MM.1S (cell line): Measurements from ENCODE around the gene CEP350.

Experiments
- DNase-seq: peaks from one replicate; pipeline ENCODE4 v3.0.0-alpha.2; 2015
- H2AFZ ChIP-seq: fragments of 300-600 bp; sonication (generic); 2 replicates; pipeline ENCODE4 v1.6.0; 2016; ENCODE audit warnings: antibody characterized with exemption, low read length
- H3F3A ChIP-seq: fragments of 300-600 bp; sonication (generic); 2 replicates; pipeline ENCODE4 v1.6.1; 2016; ENCODE audit warnings: mild to moderate bottlenecking, antibody characterized with exemption, low read length, moderate library complexity, mixed read lengths; ENCODE audit not compliant: insufficient read depth
- H3K27ac ChIP-seq: fragments of 300-600 bp; sonication (generic); 2 replicates; pipeline ENCODE4 v1.5.1; 2016; ENCODE audit warnings: mild to moderate bottlenecking, low read length
- H3K27me3 ChIP-seq: fragments of 300-600 bp; sonication (generic); replicated peaks from 2 replicates; pipeline ENCODE4 v1.6.0; 2016; ENCODE audit warnings: low read length; ENCODE audit not compliant: insufficient read depth
- H3K36me3 ChIP-seq: fragments of 300-600 bp; sonication (generic); replicated peaks from 2 replicates; pipeline ENCODE4 v1.6.1; 2016; ENCODE audit warnings: mild to moderate bottlenecking, low read length, mixed read lengths; ENCODE audit not compliant: insufficient read depth
- H3K4me1 ChIP-seq: fragments of 300-600 bp; sonication (generic); 2 replicates; pipeline ENCODE4 v1.6.1; 2016; ENCODE audit warnings: low read length, mixed read lengths
- H3K4me2 ChIP-seq: fragments of 300-600 bp; sonication (generic); 2 replicates; pipeline ENCODE4 v1.6.0; 2016; ENCODE audit warnings: low read depth, low read length
- H3K4me3 ChIP-seq: fragments of 300-600 bp; sonication (generic); 2 replicates; pipeline ENCODE4 v1.5.1; 2016; ENCODE audit warnings: low read length, mixed read lengths
- H3K79me2 ChIP-seq: fragments of 300-600 bp; sonication (generic); 2 replicates; pipeline ENCODE4 v1.6.1; 2016; ENCODE audit warnings: mixed run types, low read length, mixed read lengths
- H3K9ac ChIP-seq: fragments of 300-600 bp; sonication (generic); 2 replicates; pipeline ENCODE4 v1.6.1; 2016; ENCODE audit warnings: low read length, mixed read lengths
- H3K9me2 ChIP-seq: fragments of 300-600 bp; sonication (generic); replicated peaks from 2 replicates; pipeline ENCODE4 v1.6.1; 2016; ENCODE audit warnings: mild to moderate bottlenecking, low read length, mixed read lengths; ENCODE audit not compliant: insufficient read depth
- H3K9me3 ChIP-seq: fragments of 300-600 bp; sonication (generic); replicated peaks from 2 replicates; pipeline ENCODE4 v1.6.1; 2016; ENCODE audit warnings: mild to moderate bottlenecking, low read length, mixed read lengths; ENCODE audit not compliant: insufficient read depth
- H4K20me1 ChIP-seq: fragments of 300-600 bp; sonication (generic); 2 replicates; pipeline ENCODE4 v1.6.1; 2016; ENCODE audit warnings: mild to moderate bottlenecking, low read length, moderate library complexity, mixed read lengths; ENCODE audit not compliant: insufficient read depth
- EZH2 ChIP-seq: fragments of 300-600 bp; sonication (generic); optimal IDR thresholded peaks from 2 replicates; pipeline ENCODE3; 2017; ENCODE audit warnings: low read depth, mild to moderate bottlenecking, antibody characterized with exemption, low read length, mixed read lengths
- EZH2phosphoT487 ChIP-seq: fragments of 300-600 bp; sonication (generic); IDR thresholded peaks from 2 replicates; pipeline ENCODE4 v1.6.1; 2018; ENCODE audit warnings: antibody characterized with exemption, low read length
- TF ChIP-seq, protein P1 (sequence below): fragments of 300-600 bp; sonication (generic); IDR thresholded peaks from 2 replicates; pipeline ENCODE4 v1.5.1; 2016; ENCODE audit warnings: antibody characterized with exemption, low read length, mixed read lengths

CEP350 gene

GRCh38 chr1:179933219-179933618 is 21.4 kb upstream of the CEP350 start:
- Histone ChIP-seq H3K27me3 (no peaks in the 10 kb centered on the region), H3K27ac (no peak overlapping the region), H3K36me3 (no peaks in the 10 kb centered on the region), H4K20me1 (no peaks in the 10 kb centered on the region), H3K9me3 (no peaks in the 10 kb centered on the region), H3K79me2 (no peaks in the 10 kb centered on the region), H3K9ac (no peak overlapping the region), H3K4me1 (no peaks in the 10 kb centered on the region), H2AFZ (no peak overlapping the region), H3F3A (no peaks in the 10 kb centered on the region), H3K4me3 (no peak overlapping the region), H3K4me2 (no peak overlapping the region), H3K9me2 (no peaks in the 10 kb centered on the region)
- TF ChIP-seq EZH2 = no peak
- TF ChIP-seq, protein P1, sequence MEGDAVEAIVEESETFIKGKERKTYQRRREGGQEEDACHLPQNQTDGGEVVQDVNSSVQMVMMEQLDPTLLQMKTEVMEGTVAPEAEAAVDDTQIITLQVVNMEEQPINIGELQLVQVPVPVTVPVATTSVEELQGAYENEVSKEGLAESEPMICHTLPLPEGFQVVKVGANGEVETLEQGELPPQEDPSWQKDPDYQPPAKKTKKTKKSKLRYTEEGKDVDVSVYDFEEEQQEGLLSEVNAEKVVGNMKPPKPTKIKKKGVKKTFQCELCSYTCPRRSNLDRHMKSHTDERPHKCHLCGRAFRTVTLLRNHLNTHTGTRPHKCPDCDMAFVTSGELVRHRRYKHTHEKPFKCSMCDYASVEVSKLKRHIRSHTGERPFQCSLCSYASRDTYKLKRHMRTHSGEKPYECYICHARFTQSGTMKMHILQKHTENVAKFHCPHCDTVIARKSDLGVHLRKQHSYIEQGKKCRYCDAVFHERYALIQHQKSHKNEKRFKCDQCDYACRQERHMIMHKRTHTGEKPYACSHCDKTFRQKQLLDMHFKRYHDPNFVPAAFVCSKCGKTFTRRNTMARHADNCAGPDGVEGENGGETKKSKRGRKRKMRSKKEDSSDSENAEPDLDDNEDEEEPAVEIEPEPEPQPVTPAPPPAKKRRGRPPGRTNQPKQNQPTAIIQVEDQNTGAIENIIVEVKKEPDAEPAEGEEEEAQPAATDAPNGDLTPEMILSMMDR = no peak
- no peak for TF ChIP-seq EZH2phosphoT487
- no peak for DNase-seq

- no peak for DNase-seq
- Histone ChIP-seq H3K36me3 (no peaks in the 10 kb centered on the region), H2AFZ (no peak overlapping the region), H3K27me3 (no peaks in the 10 kb centered on the region), H3K9me2 (no peaks in the 10 kb centered on the region), H3F3A (no peaks in the 10 kb centered on the region), H3K9ac (no peak overlapping the region), H3K4me3 (no peak overlapping the region), H3K4me2 (no peak overlapping the region), H4K20me1 (no peaks in the 10 kb centered on the region), H3K79me2 (no peaks in the 10 kb centered on the region), H3K4me1 (no peaks in the 10 kb centered on the region), H3K9me3 (no peaks in the 10 kb centered on the region), H3K27ac (no peak overlapping the region)
- no peak for TF ChIP-seq EZH2phosphoT487
- no peak for TF ChIP-seq EZH2
- TF ChIP-seq, protein P1 = no peak
These were observed 18.6 kb upstream of the CEP350 start for GRCh38 chr1:179935909-179936496.

GRCh38 chr1:179937668-179938254 is 16.8 kb upstream of the CEP350 start:
- Histone ChIP-seq H3K9ac (no peak overlapping the region), H3K4me3 (no peak overlapping the region), H3K4me1 (no peaks in the 10 kb centered on the region), H3K9me3 (no peaks in the 10 kb centered on the region), H3K27ac (no peak overlapping the region), H3F3A (no peaks in the 10 kb centered on the region), H3K27me3 (no peaks in the 10 kb centered on the region), H3K79me2 (no peaks in the 10 kb centered on the region), H3K4me2 (no peak overlapping the region), H3K9me2 (no peaks in the 10 kb centered on the region), H3K36me3 (no peaks in the 10 kb centered on the region), H2AFZ (no peak overlapping the region), H4K20me1 (no peaks in the 10 kb centered on the region)
- no peak for DNase-seq
- TF ChIP-seq EZH2phosphoT487 (no peak), EZH2 (no peak)
- TF ChIP-seq, protein P1 = no peak
